ENCODE data around the gene TMA7.
"Not testable (repeated sequence)": the region's sequence is repeated elsewhere in the genome, so short reads cannot be mapped to it uniquely, and the experiment has no call there.

Gene TMA7

DNA sequence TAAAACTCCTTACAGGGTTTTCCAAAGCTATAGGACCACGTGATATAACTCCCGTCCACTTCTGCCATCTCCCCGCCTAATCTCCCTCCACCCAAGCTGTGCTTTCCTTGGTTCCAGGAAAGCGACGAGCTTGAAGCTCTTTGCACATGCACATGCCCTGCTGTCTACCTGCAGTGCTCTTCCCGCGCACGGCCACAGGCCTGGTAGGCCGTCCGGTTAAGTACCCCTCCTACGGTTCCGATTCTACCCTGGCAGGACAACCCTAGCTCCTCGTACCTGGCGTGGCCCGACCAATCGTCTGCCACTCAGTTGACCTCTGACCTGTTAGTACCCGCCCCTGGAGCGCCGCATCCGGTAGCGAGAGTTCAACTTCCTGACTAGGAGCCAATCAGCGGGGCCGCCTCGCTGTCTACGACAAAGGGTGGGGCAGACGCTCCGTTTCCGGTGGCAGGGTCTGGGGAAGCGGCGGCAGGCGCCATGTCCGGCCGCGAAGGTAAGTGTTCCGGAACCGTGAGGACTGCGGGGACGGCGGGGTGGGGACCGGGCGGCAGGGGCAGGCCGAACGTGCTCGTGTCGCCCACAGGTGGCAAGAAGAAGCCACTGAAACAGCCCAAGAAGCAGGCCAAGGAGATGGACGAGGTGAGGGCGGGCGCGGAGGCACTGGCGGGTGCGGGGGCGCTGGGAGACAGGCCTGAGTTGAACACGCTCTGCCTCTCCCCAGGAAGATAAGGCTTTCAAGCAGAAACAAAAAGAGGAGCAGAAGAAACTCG is at the start of gene TMA7, which contains the start of gene CCDC51:
Gene TMA7, plus strand, starts transcription at position 438 of the 770 bp plus-strand sequence. Its CDS starts 40 bp downstream, at position 478.
Gene CCDC51, minus strand, starts transcription at position 300 of the 770 bp plus-strand sequence. CDS start 4,991 bp downstream, outside the sequence.
- peak; percentile 98 for DNase-seq (ENCODE audit: low read depth)

GRCh38 chr3:48394391-48394790 is 45.7 kb upstream of the TMA7 start:
- no peak for DNase-seq (ENCODE audit: low read depth)

GRCh38 chr3:48395714-48396113 is 44.3 kb upstream of the TMA7 start:
- no peak for DNase-seq (ENCODE audit: low read depth)

GRCh38 chr3:48397767-48398681 is 42.0 kb upstream of the TMA7 start:
- DNase-seq (ENCODE audit: low read depth), result no peak

DNA sequence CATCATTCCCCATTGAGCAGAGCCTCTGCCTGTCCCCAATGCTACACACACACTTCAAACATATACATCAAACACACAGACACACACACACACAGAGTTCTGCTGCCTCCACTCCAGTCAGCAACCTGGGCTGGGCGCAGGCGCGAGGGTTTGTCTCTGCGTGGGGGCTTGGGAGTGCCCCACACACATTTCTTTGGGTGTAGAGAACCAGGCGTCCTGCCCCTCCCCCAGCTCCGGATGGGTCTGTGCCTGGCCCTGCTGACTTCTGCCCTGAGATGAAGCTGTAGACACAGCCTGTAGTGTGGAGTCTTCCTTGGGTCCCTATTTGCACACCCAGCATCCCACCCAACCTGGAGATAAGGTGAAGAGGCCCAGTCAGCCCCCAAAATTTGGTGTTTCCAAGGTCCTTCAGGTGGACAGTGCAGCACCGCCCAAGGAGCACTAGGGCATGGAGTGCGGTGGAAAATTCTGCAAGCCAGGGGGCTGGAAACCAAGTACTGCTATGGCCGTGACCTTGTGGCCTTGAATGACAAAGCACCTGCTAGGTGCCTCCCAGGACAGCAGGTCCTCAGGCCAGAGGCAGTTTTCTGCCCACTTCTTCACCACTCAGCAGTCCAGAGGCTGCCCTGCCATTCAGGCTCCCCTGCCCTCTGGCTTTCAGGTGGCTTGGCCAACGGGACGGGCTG is 41.2 kb upstream of the TMA7 start:
- DNase-seq (ENCODE audit: low read depth), result no peak

DNA sequence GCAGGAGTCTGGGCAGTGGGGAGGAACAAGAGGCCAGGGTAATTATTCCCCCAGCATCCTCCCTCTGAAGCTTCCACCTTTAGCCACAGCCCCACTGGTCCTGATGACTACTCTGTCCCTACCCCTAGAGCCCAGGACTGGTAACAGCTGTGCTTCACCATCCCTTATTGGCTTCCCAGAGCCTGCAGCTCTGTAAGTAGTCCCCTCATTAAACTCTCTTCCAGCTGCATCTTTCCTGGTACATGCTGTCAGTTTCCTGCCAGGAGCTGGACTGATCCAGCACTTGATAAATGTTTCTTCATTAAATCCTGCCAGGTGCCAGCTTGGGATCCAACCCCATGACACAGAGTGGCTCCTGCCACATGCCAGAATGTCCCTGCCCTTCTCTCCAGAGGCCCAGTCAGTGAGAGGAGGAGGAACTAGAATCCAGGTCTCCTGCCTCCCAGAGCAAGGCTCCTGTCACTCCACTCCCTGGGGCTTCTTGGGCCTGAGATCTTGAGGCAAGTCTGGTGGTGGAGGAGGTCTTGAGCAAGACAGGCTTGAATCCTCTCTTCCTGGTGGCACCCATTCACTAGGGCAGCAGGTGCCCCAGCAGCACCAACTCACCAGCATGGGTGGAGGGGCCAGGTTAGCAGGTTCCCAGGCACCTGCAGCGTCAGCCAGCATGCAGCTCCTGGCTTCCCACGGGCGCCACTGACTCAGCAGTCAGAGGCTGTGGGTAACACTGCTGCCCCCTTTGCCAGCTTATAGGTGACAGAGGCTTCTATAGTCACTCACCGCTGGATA is 40.5 kb upstream of the TMA7 start:
- DNase-seq (ENCODE audit: low read depth), result no peak

DNA sequence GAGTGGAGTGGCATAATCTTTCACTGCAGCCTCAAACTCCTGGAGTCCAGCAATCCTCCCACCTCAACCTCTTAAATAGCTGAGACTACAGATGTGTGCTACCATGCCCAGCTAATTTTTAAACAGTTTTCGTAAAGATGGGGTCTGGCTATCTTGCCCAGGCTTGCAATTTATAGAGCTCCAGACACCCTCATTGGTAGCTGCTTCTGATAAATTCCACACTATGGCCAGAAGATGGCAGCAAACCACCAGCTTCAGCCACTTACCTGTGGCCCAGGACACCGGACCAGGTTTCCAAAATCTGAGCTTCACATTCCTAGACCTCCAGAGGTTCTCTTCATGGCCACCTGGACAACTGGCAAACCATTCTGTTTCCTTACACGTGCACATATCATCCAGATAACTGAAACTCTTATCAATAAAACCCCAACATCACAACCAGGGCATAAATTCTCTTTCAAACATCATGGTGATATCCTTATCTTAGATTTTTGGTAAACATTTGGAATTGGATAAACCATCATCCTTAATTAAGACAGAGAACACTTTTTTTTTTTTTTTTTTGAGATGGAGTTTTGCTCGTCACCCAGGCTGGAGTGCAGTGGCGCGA is 39.1 kb upstream of the TMA7 start:
- DNase-seq (ENCODE audit: low read depth), result peak; percentile 44

- not testable (repeated sequence) for DNase-seq (ENCODE audit: low read depth)
Measured at GRCh38 chr3:48401434-48401901, 38.6 kb upstream of the TMA7 start.

DNA sequence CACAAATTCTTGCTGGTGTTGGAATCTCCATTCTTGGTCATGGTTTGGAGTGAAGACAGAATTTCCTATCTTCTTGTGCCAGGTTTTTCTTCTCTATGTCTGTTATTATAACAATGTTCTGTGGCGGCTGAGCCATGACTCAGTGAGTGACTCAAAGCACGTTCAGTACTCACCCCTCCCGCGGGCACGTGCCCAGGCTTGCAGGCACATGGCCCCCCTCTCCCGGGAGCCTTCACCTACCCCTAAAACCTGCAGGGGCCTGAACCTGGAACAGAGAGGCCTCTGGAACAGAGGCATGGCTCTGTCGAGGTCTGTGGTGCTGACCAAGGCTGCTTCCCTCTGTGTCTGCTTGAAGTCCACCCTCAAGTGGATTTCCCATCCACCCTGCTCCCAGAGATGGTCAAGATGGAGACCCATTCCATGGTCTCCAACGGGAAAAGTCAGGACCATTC is 37.8 kb upstream of the TMA7 start:
- no peak for DNase-seq (ENCODE audit: low read depth)

DNA sequence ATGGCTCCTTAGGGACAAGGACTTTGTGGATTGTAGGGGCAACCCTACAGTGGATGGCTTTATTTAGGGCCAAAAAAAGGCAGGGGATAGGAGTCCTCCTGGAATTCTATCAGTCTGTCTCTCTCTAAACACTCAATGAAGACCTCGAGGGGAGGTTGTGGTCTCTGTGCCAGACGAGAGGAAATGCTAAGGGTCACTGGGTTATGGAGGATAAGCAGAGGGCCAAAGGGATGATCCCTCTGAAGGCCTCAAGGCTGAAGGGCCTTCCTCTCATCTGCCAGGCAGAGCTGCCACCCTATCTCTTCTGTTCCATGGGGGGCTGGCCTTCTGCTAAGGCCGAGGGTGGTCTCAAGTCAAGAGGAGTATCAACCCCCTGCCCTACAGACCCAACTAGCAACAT is 37.1 kb upstream of the TMA7 start:
- no peak for DNase-seq (ENCODE audit: low read depth)

DNA sequence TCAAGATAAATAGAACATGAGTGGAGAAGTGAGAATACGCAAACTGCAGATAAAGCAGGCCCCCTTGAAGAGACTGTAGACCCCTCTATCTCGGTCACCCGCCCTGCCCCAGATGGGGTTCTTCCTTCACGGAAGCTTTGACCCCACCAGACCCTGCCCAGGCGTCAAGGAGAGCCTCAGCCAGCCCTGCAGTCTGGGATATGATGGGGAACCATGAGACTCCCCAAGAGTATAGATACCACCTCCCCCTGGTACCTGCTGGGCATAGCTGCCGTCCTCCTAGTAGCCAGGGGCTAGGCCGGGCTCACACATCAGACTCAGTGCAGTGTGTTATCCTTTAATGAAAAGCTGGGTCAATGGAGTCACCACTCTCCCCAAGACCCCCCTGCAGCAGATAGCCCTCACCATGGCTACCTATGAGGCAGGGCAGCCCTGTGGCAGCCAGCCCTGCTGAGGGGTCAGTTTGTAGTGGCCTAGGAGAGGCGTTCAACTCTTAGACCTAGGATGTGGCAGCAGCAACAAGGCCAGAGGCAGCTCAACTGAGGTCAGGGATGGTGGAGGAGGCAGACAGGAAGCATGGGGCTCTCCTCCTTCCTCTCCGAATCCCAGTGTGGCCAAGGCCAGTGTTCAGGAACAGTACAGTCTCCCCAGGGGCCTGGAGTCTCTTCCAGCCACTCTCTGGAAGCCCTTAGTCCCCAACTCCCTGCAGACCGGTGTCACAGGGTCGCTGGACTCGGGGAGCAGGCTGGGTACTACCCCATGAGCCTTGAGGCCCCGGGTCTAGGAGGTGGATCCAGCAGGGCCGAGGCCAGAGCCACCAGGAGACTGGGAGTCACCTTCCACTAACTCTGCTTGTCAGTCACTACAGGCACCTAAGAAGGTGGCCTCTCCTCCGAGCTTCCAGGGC is 36.3 kb upstream of the TMA7 start:
- DNase-seq (ENCODE audit: low read depth), result no peak

- DNase-seq (ENCODE audit: low read depth), result no peak
Measured at GRCh38 chr3:48404440-48405342, 35.4 kb upstream of the TMA7 start.

- no peak for DNase-seq (ENCODE audit: low read depth)
Measured at GRCh38 chr3:48405343-48405881, 34.6 kb upstream of the TMA7 start.

DNA sequence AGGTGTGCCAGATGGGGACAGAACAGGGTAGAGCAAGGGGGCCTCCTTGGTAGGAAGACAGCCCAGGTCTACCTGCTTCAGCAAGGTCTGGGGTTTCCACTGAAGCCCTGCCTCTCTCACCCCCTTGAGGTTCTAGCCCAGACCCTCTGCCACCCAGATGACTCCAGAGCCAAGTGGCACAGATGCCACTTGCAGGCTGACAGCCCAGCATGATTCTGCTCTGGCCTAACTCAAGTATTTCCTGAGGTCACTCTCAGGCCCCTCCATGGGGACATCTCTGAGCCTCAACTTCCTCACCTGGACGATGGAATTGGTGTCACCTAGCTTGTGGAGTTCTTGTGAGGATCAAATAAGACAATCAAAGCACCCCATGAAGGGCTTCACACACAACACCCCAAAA is 34.1 kb upstream of the TMA7 start:
- no peak for DNase-seq (ENCODE audit: low read depth)

DNA sequence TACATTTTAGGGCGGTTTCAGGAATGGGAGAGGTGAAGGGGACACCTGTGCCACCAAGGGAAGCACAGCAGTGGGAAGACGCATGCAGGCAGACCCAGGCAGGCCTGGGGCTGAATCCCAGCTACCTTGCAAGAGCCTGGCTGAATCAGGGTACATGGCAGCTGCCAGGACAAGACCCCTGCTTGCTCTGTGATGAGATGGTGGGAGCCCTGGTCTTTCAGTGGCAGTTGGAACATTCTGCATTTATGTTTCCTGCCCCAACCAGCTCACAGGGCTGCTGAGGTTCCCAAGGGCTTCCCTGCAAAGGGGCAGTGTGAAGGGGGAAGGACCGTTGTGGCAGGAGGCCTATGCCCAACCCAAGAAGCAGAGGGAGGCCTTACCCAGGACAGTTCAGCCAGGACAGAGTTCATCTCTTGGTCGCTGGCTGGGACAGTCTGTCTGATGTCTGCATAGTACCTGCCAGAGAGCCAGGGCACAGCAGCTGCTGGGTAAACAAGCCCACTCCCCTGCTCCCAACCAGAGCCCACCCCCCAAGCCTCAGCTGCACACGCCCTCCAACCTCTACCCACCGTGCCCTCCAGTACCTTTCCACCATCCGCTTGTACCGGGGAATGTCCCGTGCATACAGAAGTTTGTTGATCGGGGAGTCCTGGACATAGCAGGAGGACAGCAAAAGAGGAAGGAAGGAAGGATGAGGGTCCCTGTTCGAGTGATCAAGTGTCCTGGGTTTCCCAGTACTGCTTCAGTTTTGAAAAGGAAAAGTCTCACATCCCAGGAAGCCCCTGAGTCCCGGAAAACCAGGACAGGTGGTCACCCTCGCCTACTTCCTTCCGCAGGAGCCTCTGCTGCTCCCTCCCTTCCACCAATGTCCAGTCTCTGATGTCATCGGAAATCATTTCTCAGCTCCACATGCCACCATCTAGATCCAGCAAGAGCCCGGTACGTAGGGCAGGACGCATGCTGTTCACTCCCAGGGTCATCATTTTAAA is 33.3 kb upstream of the TMA7 start:
- DNase-seq (ENCODE audit: low read depth), result no peak

GRCh38 chr3:48407542-48408099 is 32.4 kb upstream of the TMA7 start:
- no peak for DNase-seq (ENCODE audit: low read depth)

GRCh38 chr3:48408823-48409281 is 31.2 kb upstream of the TMA7 start:
- no peak for DNase-seq (ENCODE audit: low read depth)

Measured in activated T-cell treated with anti-CD3 and anti-CD28 coated beads for 24 hours (primary cell).